Measurements from ENCODE around the gene RMC1.

GRCh38 chr18:23556145-23556780 is 53.0 kb downstream of the RMC1 start:
- TF ChIP-seq REST (IDR thresholded peaks at IDR 0.05; ENCODE audit: low read depth) (no peak), CREB1 (IDR thresholded peaks at IDR 0.05; ENCODE audit: low read depth) (no peak), USF1 (IDR thresholded peaks at IDR 0.05) (no peak), YY1 (IDR thresholded peaks at IDR 0.05; ENCODE audit: low read depth) (no peak), TAF1 (IDR thresholded peaks at IDR 0.05; ENCODE audit: low read depth) (no peak), CEBPB (IDR thresholded peaks at IDR 0.05) (no peak), MAX (IDR thresholded peaks at IDR 0.05) (no peak), EGR1 (IDR thresholded peaks at IDR 0.05) (no peak), EP300 (IDR thresholded peaks at IDR 0.05; ENCODE audit: borderline replicate concordance) (no peak), ZBTB7A (IDR thresholded peaks at IDR 0.05; ENCODE audit: low read depth) (no peak), FOXM1 (IDR thresholded peaks at IDR 0.05; ENCODE audit: borderline replicate concordance, low read depth) (no peak), RAD21 (IDR thresholded peaks at IDR 0.05; ENCODE audit: low read depth) (no peak), TEAD4 (IDR thresholded peaks at IDR 0.05) (no peak), TCF12 (IDR thresholded peaks at IDR 0.05; ENCODE audit: low read depth) (no peak)
